C4-2B (cell line): ENCODE data around the gene CYB561D2.

ENCODE experiments used
- H3K27ac ChIP-seq: fragments of 450-650 bp; 2 replicates; pipeline ENCODE4 v1.5.1; 2017
- ZFX ChIP-seq: fragments of 450-650 bp; IDR thresholded peaks from 2 replicates; pipeline ENCODE4 v1.6.1; 2017
- TF ChIP-seq, protein P1 (sequence below): fragments of 450-650 bp; conservative IDR thresholded peaks from 2 replicates; pipeline ENCODE4 v1.5.1; 2017; ENCODE audit warnings: mild to moderate bottlenecking

CYB561D2 gene

DNA sequence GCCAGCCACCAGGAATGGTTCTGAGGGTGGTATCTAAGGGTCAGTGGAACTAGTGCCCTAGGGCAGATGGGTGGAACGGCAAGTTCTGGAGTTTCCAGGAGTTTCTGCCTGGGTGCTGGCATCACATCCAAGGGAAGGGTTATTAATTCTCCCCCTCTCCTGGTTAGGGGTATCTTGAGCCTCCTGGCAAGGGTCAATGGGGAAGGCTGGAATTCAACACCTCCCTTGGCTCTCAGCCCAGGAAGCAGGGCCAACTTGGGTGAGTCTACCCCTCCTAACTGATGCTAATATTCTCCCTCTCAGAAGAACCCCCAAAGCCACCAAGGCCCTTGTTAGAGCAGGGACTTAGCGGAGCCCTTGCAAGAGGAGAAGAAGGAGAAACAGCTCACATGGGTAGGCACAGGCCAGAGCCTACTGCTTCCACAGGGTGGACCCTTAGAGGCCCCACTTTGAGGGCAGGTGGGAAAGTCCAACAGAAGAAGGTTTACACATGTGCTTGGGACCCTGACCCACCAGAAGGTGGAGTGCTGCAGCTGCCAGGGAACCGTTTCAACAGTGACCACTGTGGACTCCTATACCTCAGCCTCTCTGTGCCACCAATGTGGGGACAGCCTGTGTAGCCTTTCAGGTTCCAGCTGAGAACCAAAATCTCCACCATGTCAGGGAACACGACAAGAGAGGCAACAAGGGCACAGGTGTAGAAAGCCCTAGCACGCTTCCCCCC is 5.3 kb downstream of the CYB561D2 start:
- no peak for TF ChIP-seq ZFX
- TF ChIP-seq, protein P1, sequence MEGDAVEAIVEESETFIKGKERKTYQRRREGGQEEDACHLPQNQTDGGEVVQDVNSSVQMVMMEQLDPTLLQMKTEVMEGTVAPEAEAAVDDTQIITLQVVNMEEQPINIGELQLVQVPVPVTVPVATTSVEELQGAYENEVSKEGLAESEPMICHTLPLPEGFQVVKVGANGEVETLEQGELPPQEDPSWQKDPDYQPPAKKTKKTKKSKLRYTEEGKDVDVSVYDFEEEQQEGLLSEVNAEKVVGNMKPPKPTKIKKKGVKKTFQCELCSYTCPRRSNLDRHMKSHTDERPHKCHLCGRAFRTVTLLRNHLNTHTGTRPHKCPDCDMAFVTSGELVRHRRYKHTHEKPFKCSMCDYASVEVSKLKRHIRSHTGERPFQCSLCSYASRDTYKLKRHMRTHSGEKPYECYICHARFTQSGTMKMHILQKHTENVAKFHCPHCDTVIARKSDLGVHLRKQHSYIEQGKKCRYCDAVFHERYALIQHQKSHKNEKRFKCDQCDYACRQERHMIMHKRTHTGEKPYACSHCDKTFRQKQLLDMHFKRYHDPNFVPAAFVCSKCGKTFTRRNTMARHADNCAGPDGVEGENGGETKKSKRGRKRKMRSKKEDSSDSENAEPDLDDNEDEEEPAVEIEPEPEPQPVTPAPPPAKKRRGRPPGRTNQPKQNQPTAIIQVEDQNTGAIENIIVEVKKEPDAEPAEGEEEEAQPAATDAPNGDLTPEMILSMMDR: no peak
- H3K27ac ChIP-seq: no peak overlapping the region

DNA sequence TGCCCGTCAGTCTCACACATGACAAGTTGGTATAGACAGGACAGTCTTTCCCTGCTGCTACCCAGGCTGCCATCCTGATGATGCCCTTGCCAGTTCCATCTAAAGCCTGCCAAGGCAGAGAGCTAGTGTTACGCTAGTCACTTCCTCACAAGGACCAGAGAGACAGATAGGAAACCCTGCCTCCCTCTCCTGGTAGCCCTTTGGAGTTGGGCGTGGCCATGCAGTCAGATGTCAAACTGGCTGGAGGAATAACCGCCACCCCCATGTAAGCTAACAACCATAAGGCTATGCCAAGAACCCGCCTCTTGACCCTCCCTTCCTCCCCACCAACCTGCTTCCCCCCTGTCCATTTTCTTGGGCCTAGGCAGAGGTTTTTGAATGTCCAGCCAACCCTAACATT is 5.9 kb downstream of the CYB561D2 start:
- no peak for TF ChIP-seq ZFX
- TF ChIP-seq, protein P1: no peak
- no peak overlapping the region for H3K27ac ChIP-seq

DNA sequence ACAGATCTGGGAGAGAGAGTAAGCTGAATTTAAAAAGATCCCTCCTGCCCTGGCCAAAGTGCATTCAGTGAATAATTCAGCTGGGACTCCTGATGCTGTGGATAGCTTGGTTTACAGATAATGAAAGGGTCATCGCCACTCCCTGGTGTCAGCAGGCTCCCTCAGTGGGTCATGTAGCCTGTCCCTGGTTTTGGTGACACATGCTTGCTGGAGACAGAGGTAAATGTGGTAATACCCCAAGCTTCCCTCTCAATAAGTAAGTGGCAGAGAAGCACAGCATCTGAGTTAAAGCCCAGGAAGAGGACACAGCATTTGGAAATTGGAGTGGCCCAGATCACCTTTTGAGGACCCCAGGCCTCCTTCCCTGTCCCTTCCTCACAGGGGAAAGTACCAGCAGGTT is 6.8 kb downstream of the CYB561D2 start:
- TF ChIP-seq, protein P1: no peak
- no peak for TF ChIP-seq ZFX
- peak overlapping the region; percentile 95; the same call in 1 of the 2 replicates for H3K27ac ChIP-seq

DNA sequence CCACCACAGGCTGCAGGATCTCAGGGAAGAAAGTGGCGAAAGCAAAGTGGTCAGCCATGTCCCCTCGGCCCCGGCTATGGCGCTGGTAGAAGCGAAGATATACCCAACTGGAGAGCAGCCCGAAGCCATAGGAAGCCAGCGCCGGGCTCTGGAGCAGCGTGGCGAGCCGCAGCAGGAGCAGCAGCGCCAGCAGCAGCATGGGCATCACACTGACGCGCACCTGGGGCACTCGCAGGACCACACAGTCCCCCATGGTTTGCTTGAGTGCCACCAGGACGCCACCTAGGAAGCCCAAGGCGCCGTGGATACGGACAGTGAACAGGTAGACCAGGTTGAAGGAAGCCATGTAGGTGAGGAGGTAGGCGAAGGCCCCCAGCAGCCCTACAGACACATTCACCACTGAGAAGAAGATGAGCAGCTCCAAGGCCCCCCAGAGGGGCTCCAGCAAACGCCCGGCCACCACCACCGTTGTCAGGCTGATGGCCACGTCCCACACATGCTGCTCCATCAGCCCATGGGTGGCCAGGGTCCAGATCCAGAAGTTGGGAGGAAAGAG is 7.8 kb downstream of the CYB561D2 start:
- TF ChIP-seq ZFX: no peak
- TF ChIP-seq, protein P1: no peak
- peak overlapping the region; percentile 95 for H3K27ac ChIP-seq

DNA sequence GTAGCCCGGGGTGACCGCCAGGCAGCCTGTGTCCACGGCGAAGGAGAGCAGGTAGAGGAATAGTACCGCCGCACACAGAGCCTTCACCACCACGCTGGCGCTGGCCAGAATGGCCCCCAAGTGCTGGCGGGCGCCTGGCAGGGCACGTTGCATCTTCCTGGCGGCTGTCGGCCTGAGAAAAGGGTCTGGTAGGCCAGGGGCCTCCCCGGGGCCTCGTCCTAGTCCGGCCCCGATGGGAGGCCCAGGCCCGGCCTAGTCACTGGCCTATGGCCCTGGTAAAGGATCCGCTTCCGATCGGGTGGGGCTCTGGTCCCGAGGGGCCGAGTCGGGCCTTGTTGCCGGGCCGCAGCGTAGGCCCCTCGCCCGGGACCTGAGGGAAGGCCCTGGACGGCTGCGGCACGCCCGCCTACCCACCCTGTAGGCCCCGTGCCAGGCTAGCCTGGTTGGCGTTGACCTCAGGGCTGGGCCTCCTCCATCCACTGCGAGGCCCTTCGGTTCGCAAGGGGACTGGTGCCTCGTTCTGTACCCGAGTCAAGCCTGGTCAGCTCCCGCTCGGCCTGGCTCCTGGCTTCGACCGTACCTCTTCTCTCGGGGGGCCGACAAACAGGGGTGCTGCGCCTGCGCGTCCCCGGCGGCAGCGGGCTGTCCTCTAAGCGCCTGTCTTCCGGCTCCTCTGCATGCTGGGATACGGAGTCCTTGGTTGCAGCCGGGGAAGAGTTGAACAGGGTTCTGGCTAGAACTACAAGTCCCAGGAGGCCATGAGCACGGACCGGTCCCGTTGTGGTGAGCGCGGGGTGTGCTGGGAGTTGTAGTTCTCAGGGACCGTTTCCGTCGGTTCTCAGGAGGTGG is 8.5 kb downstream of the CYB561D2 start, which contains the start of gene TMEM115:
TSS of gene TMEM115 (minus strand) at position 611 of the 849 bp plus-strand sequence. CDS start at position 153, 458 bp downstream.
- TF ChIP-seq, protein P1: no peak
- TF ChIP-seq ZFX: peak; percentile 99
- peak within 1 kb of the TSS; percentile 95 for H3K27ac ChIP-seq

DNA sequence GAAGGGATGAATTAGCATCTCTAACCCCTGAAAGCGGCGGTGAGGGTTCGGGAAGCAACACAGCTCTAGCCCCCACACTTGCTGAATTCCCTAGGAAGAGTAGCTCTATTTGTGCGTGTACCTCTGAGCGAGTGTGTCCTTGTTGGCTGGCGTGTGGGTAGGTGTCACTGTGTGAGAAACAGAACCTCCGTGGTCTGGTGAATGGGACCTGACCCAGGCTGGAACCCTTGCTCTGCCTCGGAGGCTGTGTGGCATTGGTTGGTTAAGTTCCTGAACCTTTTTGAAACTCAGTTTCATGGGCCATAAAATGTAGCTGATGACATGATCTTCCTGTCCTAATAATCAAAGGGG is 9.1 kb downstream of the CYB561D2 start:
- peak overlapping the region; percentile 95; the same call in 1 of the 2 replicates for H3K27ac ChIP-seq
- no peak for TF ChIP-seq ZFX
- TF ChIP-seq, protein P1: no peak
